Measurements from ENCODE around the gene PDE7B. TPM values are rescaled to one million over a fixed set of nuclear protein-coding genes. Genes with fewer than 3 reads are reported as not detected.

The PDE7B gene
- total and polyA plus RNA-seq, 2 of the 8 experiments (the other 6 are each of a cell fraction or from before 2014, with no cell fraction given) = not detected

GRCh38 chr6:136108361-136108945 is 257.0 kb downstream of the PDE7B start:
- Histone ChIP-seq H3K23me2 (ENCODE audit: low read depth, low read length) (no peaks in the 10 kb centered on the region), H2BK20ac (ENCODE audit: low read length) (no peak overlapping the region), H3K27me3 (replicated peaks in 1 of 4; ENCODE audit: control insufficient read depth in 3 of 4, extremely low read depth in 1 of 4, insufficient read depth in 3 of 4, low read length in 3 of 4) (peaks cover 25 to 50% (median 47%) of the 10 kb centered on the region in 4 experiments), H3K4me2 (ENCODE audit: insufficient read depth in 1 of 2, low read depth in 2 of 2, low read length in 2 of 2) (no peak overlapping the region), H2AK5ac (ENCODE audit: low read depth, low read length) (no peak overlapping the region), H3K18ac (ENCODE audit: extremely low read depth, low read length) (no peak overlapping the region), H3K27ac (ENCODE audit: low read depth, low read length) (no peak overlapping the region), H4K5ac (ENCODE audit: insufficient read length, low read depth, low read length) (no peak overlapping the region), H3K4me3 (ENCODE audit: extremely low read depth in 1 of 4, insufficient read depth in 2 of 4, low read depth in 3 of 4, low read length in 4 of 4) (no peak overlapping the region), H2BK15ac (ENCODE audit: low read length) (no peak overlapping the region), H4K20me1 (replicated peaks in 1 of 2; ENCODE audit: control insufficient read depth in 1 of 2, insufficient read depth in 2 of 2, low read length in 2 of 2) (peaks cover 0 to 1% of the 10 kb centered on the region in 2 experiments), H3K4me1 (replicated peaks in 1 of 4; ENCODE audit: control insufficient read depth in 3 of 4, insufficient read depth in 4 of 4, low read length in 3 of 4) (peaks cover 0 to 5% (median 2%) of the 10 kb centered on the region in 4 experiments; a peak in 5 of 7 replicates), H3K36me3 (ENCODE audit: control insufficient read depth in 2 of 4, insufficient read depth in 4 of 4, low read length in 3 of 4) (no peaks in the 10 kb centered on the region), H3K79me2 (ENCODE audit: control insufficient read depth in 1 of 2, insufficient read depth in 2 of 2, low read length in 2 of 2) (no peaks in the 10 kb centered on the region), H4K8ac (ENCODE audit: extremely low read depth, insufficient read depth, low read length) (no peak overlapping the region), H3K79me1 (ENCODE audit: low read depth, low read length) (no peaks in the 10 kb centered on the region), H3K23ac (ENCODE audit: insufficient read length) (no peak overlapping the region), H4K91ac (replicated peaks; ENCODE audit: insufficient read length, low read length) (no peak overlapping the region), H3K9ac (replicated peaks in 1 of 4; ENCODE audit: extremely low read depth in 1 of 4, low read depth in 3 of 4, low read length in 3 of 4) (no peak overlapping the region), H3K56ac (replicated peaks; ENCODE audit: insufficient read length, low read depth, low read length) (no peak overlapping the region), H2BK120ac (replicated peaks; ENCODE audit: low read depth, low read length) (no peak overlapping the region), H3K4ac (replicated peaks; ENCODE audit: insufficient read length, low read depth, low read length) (no peak overlapping the region), H2AFZ (ENCODE audit: low read length) (no peak overlapping the region), H3K9me3 (ENCODE audit: insufficient read depth in 2 of 2, low read depth in 1 of 2, low read length in 1 of 2) (no peaks in the 10 kb centered on the region), H2BK5ac (ENCODE audit: low read depth, low read length) (no peak overlapping the region), H2BK12ac (ENCODE audit: low read depth, low read length) (no peak overlapping the region; the same call in 1 of the 2 replicates), H3K14ac (ENCODE audit: insufficient read length) (no peak overlapping the region)
- 87% methylated on average over 10 of the region's 10 CpGs; no CpG with 5 or more reads in 1 of the 2 experiments for WGBS, 2 experiments (ENCODE audit: extremely low coverage in 1 of 2, insufficient coverage in 1 of 2, insufficient read length in 1 of 2, insufficient replicate concordance in 2 of 2, low coverage in 1 of 2, low lambda C conversion rate in 2 of 2, missing lambda C conversion rate in 1 of 2)
- FAIRE-seq (no peak), DNase-seq (ENCODE audit: low read depth in 1 of 2, low spot score in 2 of 2) (no peak)
- ChIA-PET CTCF (ENCODE audit: partially characterized antibody) (interaction anchor here (1.1 to 1.7 kb wide), 3 partner anchors 12 to 118 kb away, joined by 3 to 6 read pairs (median 3); no protein-coding TSS in a partner anchor), POLR2A (ENCODE audit: partially characterized antibody) (interaction anchor here (0.7 kb wide), 1 partner anchor 219 kb away, joined by 4 read pairs; no protein-coding TSS in a partner anchor)
- no peak for TF ChIP-seq CBX8 (IDR thresholded peaks at IDR 0.05; ENCODE audit: borderline replicate concordance, low read depth, low read length)
- no peak for TF ChIP-seq NRF1 (IDR thresholded peaks at IDR 0.05; ENCODE audit: low read depth, low read length)
- no peak for TF ChIP-seq TCF12 (IDR thresholded peaks at IDR 0.05; ENCODE audit: low read depth, low read length)
- no peak for TF ChIP-seq ATF2 (IDR thresholded peaks at IDR 0.05; ENCODE audit: low read length)
- no peak for TF ChIP-seq EGR1 (IDR thresholded peaks at IDR 0.05; ENCODE audit: borderline replicate concordance, low read depth, low read length)
- TF ChIP-seq SUZ12 (IDR thresholded peaks at IDR 0.05; ENCODE audit: low read length) = no peak
- no peak for TF ChIP-seq NANOG (IDR thresholded peaks at IDR 0.05; ENCODE audit: insufficient read depth, low read depth, low read length, poor library complexity, severe bottlenecking)
- no peak for TF ChIP-seq ASH2L (IDR thresholded peaks at IDR 0.05; ENCODE audit: low read length)
- TF ChIP-seq CEBPB (IDR thresholded peaks at IDR 0.05; ENCODE audit: low read depth, low read length) = no peak
- TF ChIP-seq SRF (IDR thresholded peaks at IDR 0.05; ENCODE audit: low read depth, low read length) = no peak
- no peak for TF ChIP-seq RBBP5 (IDR thresholded peaks at IDR 0.05; ENCODE audit: borderline replicate concordance, low read depth, low read length)
- TF ChIP-seq EZH2 (IDR thresholded peaks at IDR 0.05; ENCODE audit: low read depth, low read length, severe bottlenecking) = no peak

Data from H1 (cell line).